HEK293 (cell line): ENCODE measurements around the gene MICALL1.
A peak's percentile ranks its signal among the peaks of the same experiment; 100 is the strongest.

Experiments used
- FEZF1 ChIP-seq: fragments of 450-650 bp; formaldehyde crosslinking; IDR thresholded peaks from 2 replicates; pipeline ENCODE4 v1.5.1; 2016; ENCODE audit warnings: missing biosample characterization, missing genetic modification characterization
- GFI1B ChIP-seq: fragments of 450-650 bp; formaldehyde crosslinking; IDR thresholded peaks from 2 replicates; pipeline ENCODE4 v1.5.1; 2016; ENCODE audit warnings: missing biosample characterization, missing genetic modification characterization
- HOXD13 ChIP-seq: sonication (generic); formaldehyde crosslinking; IDR thresholded peaks from 2 replicates; pipeline ENCODE4 v1.8.0; 2022; ENCODE audit warnings: missing genetic modification reagents, borderline replicate concordance
- MEIS1 ChIP-seq: sonication (generic); formaldehyde crosslinking; IDR thresholded peaks from 2 replicates; pipeline ENCODE4 v1.8.1; 2022; ENCODE audit warnings: missing genetic modification reagents, mild to moderate bottlenecking, borderline replicate concordance
- MYNN ChIP-seq: fragments of 450-650 bp; formaldehyde crosslinking; IDR thresholded peaks from 2 replicates; pipeline ENCODE4 v1.5.1; 2016; ENCODE audit warnings: missing biosample characterization, missing genetic modification characterization, borderline replicate concordance
- PRDM1 ChIP-seq: fragments of 450-650 bp; formaldehyde crosslinking; IDR thresholded peaks from 2 replicates; pipeline ENCODE4; 2016; ENCODE audit warnings: missing biosample characterization, missing genetic modification characterization
- ZBTB1 ChIP-seq: fragments of 450-650 bp; formaldehyde crosslinking; IDR thresholded peaks from 2 replicates; pipeline ENCODE4 v1.5.1; 2016; ENCODE audit warnings: missing biosample characterization, missing genetic modification characterization
- ZBTB8A ChIP-seq: fragments of 450-650 bp; formaldehyde crosslinking; IDR thresholded peaks from 2 replicates; pipeline ENCODE4 v1.5.1; 2016; ENCODE audit warnings: missing biosample characterization, missing genetic modification characterization
- ZIC2 ChIP-seq: fragments of 450-650 bp; formaldehyde crosslinking; IDR thresholded peaks from 2 replicates; pipeline ENCODE4 v1.5.1; 2016; ENCODE audit warnings: missing biosample characterization, missing genetic modification characterization
- ZNF146 ChIP-seq: fragments of 450-650 bp; formaldehyde crosslinking; IDR thresholded peaks from 2 replicates; pipeline ENCODE4 v1.5.1; 2016; ENCODE audit warnings: missing biosample characterization, missing genetic modification characterization
- ZNF184 ChIP-seq: fragments of 450-650 bp; IDR thresholded peaks from 2 replicates; pipeline ENCODE4 v1.5.1; 2018; ENCODE audit warnings: missing biosample characterization, mild to moderate bottlenecking, missing genetic modification characterization
- ZNF2 ChIP-seq: fragments of 450-650 bp; formaldehyde crosslinking; IDR thresholded peaks from 2 replicates; pipeline ENCODE4 v1.5.1; 2016; ENCODE audit warnings: missing biosample characterization, missing genetic modification characterization
- ZNF24 ChIP-seq: fragments of 450-650 bp; formaldehyde crosslinking; IDR thresholded peaks from 2 replicates; pipeline ENCODE4 v1.5.1; 2016; ENCODE audit warnings: missing biosample characterization, missing genetic modification characterization
- ZNF423 ChIP-seq: fragments of 450-650 bp; formaldehyde crosslinking; IDR thresholded peaks from 2 replicates; pipeline ENCODE4 v1.5.1; 2016; ENCODE audit warnings: missing biosample characterization, missing genetic modification characterization
- ZNF521 ChIP-seq: fragments of 450-650 bp; formaldehyde crosslinking; IDR thresholded peaks from 2 replicates; pipeline ENCODE4 v1.5.1; 2017; ENCODE audit warnings: missing biosample characterization, mild to moderate bottlenecking, missing genetic modification characterization
- ZNF530 ChIP-seq: fragments of 450-650 bp; formaldehyde crosslinking; IDR thresholded peaks from 2 replicates; pipeline ENCODE4 v1.5.1; 2016; ENCODE audit warnings: low read depth, missing biosample characterization, missing genetic modification characterization
- ZNF624 ChIP-seq: fragments of 450-650 bp; formaldehyde crosslinking; IDR thresholded peaks from 2 replicates; pipeline ENCODE4 v1.5.1; 2017; ENCODE audit warnings: missing biosample characterization, missing genetic modification characterization
- ZNF664 ChIP-seq: fragments of 450-650 bp; formaldehyde crosslinking; IDR thresholded peaks from 2 replicates; pipeline ENCODE4 v1.5.1; 2016; ENCODE audit warnings: missing biosample characterization, missing genetic modification characterization
- ZNF837 ChIP-seq: fragments of 450-650 bp; formaldehyde crosslinking; IDR thresholded peaks from 2 replicates; pipeline ENCODE4 v1.5.1; 2016; ENCODE audit warnings: missing biosample characterization, missing genetic modification characterization
- ZSCAN23 ChIP-seq: fragments of 450-650 bp; formaldehyde crosslinking; IDR thresholded peaks from 2 replicates; pipeline ENCODE4 v1.5.1; 2016; ENCODE audit warnings: missing biosample characterization, missing genetic modification characterization
- TF ChIP-seq, protein P1 (sequence below): fragments of 450-650 bp; formaldehyde crosslinking; IDR thresholded peaks from 2 replicates; pipeline ENCODE4 v1.5.1; 2016; ENCODE audit warnings: missing biosample characterization, missing genetic modification characterization
- TF ChIP-seq, protein P2 (sequence below): fragments of 450-650 bp; formaldehyde crosslinking; IDR thresholded peaks from 2 replicates; pipeline ENCODE4 v1.5.1; 2016; ENCODE audit warnings: missing biosample characterization, missing genetic modification characterization
- TF ChIP-seq, protein P3 (sequence below): fragments of 450-650 bp; formaldehyde crosslinking; IDR thresholded peaks from 2 replicates; pipeline ENCODE4 v1.5.1; 2016; ENCODE audit warnings: missing biosample characterization, missing genetic modification characterization
- TF ChIP-seq, protein P4 (sequence below): fragments of 450-650 bp; formaldehyde crosslinking; IDR thresholded peaks from 2 replicates; pipeline ENCODE4 v1.5.1; 2017; ENCODE audit warnings: missing biosample characterization, missing genetic modification characterization
- TF ChIP-seq, protein P5 (sequence below): fragments of 450-650 bp; formaldehyde crosslinking; IDR thresholded peaks from 2 replicates; pipeline ENCODE4 v1.5.1; 2017; ENCODE audit warnings: missing biosample characterization, missing genetic modification characterization
- TF ChIP-seq, protein P6 (sequence below): fragments of 450-650 bp; formaldehyde crosslinking; IDR thresholded peaks from 2 replicates; pipeline ENCODE4 v1.5.1; 2016; ENCODE audit warnings: missing biosample characterization, missing genetic modification characterization
- TF ChIP-seq, protein P7 (sequence below): fragments of 450-650 bp; formaldehyde crosslinking; IDR thresholded peaks from 2 replicates; pipeline ENCODE4 v1.5.1; 2016; ENCODE audit warnings: missing biosample characterization, missing genetic modification characterization

MICALL1 gene

DNA sequence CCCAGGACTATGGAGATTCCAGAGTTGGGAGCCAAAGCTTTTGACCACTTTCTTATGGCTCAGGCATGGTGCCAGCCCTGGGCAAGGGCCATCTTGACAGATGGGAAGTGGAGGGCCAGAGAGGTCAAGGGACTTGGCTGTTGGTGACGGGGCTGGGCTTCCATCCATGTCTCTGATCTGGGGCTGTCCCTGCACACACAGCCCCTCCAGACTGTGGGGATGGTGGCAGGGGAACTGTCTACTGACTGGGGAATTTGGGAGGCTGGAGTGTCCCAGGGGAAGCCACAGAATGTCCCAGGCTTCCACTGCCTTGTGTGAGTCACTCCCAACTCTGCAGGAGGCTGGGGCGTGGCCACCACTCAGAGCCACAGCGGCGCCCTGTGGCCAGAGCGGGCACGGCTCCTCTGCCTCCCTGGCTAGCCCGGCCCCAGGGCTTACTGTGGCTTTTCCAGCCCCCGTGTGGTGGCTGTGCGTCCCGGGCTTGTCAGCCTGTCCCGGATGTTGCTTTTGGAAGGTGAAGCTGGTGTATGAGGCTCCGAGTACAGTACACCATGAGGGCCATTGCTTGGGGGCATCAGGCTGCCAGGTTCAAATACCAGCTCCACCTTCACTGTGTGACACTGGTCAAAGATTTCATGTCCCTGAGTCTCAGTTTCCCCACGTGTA lies 27.7 kb downstream of the MICALL1 start (continued):
- peak; percentile 83 for TF ChIP-seq ZIC2 (tag by site-specific recombination)
- no peak for TF ChIP-seq ZNF624 (tag by site-specific recombination)
- TF ChIP-seq ZNF423 (tag by site-specific recombination): no peak; the same call in 1 of the 2 replicates
- TF ChIP-seq MYNN (tag by site-specific recombination): no peak
- TF ChIP-seq HOXD13 (CRISPR knock-in tag): no peak
- TF ChIP-seq ZNF530 (tag by site-specific recombination): no peak
- TF ChIP-seq MEIS1 (CRISPR knock-in tag): no peak
- TF ChIP-seq, protein P1, sequence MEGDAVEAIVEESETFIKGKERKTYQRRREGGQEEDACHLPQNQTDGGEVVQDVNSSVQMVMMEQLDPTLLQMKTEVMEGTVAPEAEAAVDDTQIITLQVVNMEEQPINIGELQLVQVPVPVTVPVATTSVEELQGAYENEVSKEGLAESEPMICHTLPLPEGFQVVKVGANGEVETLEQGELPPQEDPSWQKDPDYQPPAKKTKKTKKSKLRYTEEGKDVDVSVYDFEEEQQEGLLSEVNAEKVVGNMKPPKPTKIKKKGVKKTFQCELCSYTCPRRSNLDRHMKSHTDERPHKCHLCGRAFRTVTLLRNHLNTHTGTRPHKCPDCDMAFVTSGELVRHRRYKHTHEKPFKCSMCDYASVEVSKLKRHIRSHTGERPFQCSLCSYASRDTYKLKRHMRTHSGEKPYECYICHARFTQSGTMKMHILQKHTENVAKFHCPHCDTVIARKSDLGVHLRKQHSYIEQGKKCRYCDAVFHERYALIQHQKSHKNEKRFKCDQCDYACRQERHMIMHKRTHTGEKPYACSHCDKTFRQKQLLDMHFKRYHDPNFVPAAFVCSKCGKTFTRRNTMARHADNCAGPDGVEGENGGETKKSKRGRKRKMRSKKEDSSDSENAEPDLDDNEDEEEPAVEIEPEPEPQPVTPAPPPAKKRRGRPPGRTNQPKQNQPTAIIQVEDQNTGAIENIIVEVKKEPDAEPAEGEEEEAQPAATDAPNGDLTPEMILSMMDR (tag by site-specific recombination): peak; percentile 98
- TF ChIP-seq, protein P2, sequence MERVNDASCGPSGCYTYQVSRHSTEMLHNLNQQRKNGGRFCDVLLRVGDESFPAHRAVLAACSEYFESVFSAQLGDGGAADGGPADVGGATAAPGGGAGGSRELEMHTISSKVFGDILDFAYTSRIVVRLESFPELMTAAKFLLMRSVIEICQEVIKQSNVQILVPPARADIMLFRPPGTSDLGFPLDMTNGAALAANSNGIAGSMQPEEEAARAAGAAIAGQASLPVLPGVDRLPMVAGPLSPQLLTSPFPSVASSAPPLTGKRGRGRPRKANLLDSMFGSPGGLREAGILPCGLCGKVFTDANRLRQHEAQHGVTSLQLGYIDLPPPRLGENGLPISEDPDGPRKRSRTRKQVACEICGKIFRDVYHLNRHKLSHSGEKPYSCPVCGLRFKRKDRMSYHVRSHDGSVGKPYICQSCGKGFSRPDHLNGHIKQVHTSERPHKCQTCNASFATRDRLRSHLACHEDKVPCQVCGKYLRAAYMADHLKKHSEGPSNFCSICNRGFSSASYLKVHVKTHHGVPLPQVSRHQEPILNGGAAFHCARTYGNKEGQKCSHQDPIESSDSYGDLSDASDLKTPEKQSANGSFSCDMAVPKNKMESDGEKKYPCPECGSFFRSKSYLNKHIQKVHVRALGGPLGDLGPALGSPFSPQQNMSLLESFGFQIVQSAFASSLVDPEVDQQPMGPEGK (tag by site-specific recombination): peak; percentile 93
- 0 out of 2 replicates have a peak, but pooled peaks have one; percentile 56 for TF ChIP-seq ZSCAN23
- no peak for TF ChIP-seq ZNF664
- TF ChIP-seq, protein P3, sequence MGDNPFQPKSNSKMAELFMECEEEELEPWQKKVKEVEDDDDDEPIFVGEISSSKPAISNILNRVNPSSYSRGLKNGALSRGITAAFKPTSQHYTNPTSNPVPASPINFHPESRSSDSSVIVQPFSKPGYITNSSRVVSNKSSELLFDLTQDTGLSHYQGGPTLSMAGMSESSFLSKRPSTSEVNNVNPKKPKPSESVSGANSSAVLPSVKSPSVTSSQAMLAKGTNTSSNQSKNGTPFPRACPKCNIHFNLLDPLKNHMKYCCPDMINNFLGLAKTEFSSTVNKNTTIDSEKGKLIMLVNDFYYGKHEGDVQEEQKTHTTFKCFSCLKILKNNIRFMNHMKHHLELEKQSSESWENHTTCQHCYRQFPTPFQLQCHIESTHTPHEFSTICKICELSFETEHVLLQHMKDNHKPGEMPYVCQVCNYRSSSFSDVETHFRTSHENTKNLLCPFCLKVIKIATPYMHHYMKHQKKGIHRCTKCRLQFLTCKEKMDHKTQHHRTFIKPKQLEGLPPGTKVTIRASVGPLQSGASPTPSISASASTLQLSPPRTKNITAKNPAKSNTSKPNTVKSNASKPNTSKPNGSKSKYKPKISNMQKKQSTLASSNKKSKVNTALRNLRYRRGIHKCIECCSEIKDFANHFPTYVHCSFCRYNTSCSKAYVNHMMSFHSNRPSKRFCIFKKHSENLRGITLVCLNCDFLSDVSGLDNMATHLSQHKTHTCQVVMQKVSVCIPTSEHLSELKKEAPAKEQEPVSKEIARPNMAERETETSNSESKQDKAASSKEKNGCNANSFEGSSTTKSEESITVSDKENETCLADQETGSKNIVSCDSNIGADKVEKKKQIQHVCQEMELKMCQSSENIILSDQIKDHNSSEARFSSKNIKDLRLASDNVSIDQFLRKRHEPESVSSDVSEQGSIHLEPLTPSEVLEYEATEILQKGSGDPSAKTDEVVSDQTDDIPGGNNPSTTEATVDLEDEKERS (tag by site-specific recombination): no peak
- no peak for TF ChIP-seq ZNF146 (tag by site-specific recombination)
- peak; percentile 98 for TF ChIP-seq ZNF2 (tag by site-specific recombination)
- no peak for TF ChIP-seq GFI1B (tag by site-specific recombination)
- TF ChIP-seq, protein P4, sequence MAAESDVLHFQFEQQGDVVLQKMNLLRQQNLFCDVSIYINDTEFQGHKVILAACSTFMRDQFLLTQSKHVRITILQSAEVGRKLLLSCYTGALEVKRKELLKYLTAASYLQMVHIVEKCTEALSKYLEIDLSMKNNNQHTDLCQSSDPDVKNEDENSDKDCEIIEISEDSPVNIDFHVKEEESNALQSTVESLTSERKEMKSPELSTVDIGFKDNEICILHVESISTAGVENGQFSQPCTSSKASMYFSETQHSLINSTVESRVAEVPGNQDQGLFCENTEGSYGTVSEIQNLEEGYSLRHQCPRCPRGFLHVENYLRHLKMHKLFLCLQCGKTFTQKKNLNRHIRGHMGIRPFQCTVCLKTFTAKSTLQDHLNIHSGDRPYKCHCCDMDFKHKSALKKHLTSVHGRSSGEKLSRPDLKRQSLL: no peak
- TF ChIP-seq, protein P5, sequence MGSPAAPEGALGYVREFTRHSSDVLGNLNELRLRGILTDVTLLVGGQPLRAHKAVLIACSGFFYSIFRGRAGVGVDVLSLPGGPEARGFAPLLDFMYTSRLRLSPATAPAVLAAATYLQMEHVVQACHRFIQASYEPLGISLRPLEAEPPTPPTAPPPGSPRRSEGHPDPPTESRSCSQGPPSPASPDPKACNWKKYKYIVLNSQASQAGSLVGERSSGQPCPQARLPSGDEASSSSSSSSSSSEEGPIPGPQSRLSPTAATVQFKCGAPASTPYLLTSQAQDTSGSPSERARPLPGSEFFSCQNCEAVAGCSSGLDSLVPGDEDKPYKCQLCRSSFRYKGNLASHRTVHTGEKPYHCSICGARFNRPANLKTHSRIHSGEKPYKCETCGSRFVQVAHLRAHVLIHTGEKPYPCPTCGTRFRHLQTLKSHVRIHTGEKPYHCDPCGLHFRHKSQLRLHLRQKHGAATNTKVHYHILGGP (tag by site-specific recombination): no peak
- TF ChIP-seq ZNF521: no peak
- TF ChIP-seq, protein P6, sequence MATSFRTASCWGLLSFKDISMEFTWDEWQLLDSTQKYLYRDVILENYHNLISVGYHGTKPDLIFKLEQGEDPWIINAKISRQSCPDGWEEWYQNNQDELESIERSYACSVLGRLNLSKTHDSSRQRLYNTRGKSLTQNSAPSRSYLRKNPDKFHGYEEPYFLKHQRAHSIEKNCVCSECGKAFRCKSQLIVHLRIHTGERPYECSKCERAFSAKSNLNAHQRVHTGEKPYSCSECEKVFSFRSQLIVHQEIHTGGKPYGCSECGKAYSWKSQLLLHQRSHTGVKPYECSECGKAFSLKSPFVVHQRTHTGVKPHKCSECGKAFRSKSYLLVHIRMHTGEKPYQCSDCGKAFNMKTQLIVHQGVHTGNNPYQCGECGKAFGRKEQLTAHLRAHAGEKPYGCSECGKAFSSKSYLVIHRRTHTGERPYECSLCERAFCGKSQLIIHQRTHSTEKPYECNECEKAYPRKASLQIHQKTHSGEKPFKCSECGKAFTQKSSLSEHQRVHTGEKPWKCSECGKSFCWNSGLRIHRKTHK (tag by site-specific recombination): no peak
- TF ChIP-seq ZBTB8A (tag by site-specific recombination): peak; percentile 86
- peak; percentile 75; the same call in 1 of the 2 replicates for TF ChIP-seq ZNF184
- no peak for TF ChIP-seq PRDM1
- TF ChIP-seq, protein P7, sequence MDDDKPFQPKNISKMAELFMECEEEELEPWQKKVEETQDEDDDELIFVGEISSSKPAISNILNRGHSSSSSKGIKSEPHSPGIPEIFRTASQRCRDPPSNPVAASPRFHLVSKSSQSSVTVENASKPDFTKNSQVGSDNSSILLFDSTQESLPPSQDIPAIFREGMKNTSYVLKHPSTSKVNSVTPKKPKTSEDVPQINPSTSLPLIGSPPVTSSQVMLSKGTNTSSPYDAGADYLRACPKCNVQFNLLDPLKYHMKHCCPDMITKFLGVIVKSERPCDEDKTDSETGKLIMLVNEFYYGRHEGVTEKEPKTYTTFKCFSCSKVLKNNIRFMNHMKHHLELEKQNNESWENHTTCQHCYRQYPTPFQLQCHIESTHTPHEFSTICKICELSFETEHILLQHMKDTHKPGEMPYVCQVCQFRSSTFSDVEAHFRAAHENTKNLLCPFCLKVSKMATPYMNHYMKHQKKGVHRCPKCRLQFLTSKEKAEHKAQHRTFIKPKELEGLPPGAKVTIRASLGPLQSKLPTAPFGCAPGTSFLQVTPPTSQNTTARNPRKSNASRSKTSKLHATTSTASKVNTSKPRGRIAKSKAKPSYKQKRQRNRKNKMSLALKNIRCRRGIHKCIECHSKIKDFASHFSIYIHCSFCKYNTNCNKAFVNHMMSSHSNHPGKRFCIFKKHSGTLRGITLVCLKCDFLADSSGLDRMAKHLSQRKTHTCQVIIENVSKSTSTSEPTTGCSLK (tag by site-specific recombination): no peak
- no peak for TF ChIP-seq ZNF837
- no peak for TF ChIP-seq ZNF24 (tag by site-specific recombination)
- TF ChIP-seq FEZF1 (tag by site-specific recombination): peak; percentile 74
- TF ChIP-seq ZBTB1: no peak
